ENCODE results near the gene MKLN1. TPM values are rescaled to one million over a fixed set of nuclear protein-coding genes. Genes with fewer than 3 reads are reported as not detected.
"Not testable (repeated sequence)": the region's sequence is repeated elsewhere in the genome, so short reads cannot be mapped to it uniquely, and the experiment has no call there.

MKLN1 gene
- total and polyA plus RNA-seq, 2 donors (not counting 1 experiment from before 2014, with no cell fraction given): 8.5 to 68.4 TPM

DNA sequence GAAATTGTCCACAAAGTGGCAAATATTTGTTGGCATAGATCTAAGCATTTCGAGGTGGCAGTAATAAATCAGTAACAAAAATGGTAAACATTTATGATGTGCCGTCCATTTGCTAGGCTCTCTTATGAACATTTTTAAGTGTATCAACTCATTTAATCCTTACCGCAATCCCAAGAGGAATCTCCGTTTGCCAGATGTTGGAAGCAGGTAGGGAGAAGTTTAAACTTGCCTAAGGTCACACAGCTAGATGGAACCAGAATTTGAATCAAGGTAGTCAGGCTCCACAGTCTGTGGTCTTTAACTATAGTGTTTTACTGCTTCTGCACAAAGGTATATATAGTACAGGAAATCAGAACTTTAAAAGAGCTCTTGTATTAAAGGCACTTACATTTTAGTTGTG lies 2.6 kb downstream of the MKLN1 start:
- Histone ChIP-seq H3K4me1 (ENCODE audit: control insufficient read depth in 2 of 2, insufficient read depth in 2 of 2, low read length in 2 of 2) (peaks cover 26 to 29% of the 10 kb centered on the region in 2 donors), H3K27ac (ENCODE audit: low read length in 2 of 2) (peak overlapping the region in 1 of 2 donors; percentile 91), H3K79me2 (ENCODE audit: control insufficient read depth, insufficient read depth, low read length) (peaks cover 93% of the 10 kb centered on the region), H2AFZ (ENCODE audit: insufficient read depth, low read depth, low read length, poor library complexity, severe bottlenecking) (no peak overlapping the region), H3K4me2 (replicated peaks; ENCODE audit: low read depth, low read length, poor library complexity, severe bottlenecking) (peak overlapping the region; percentile 82), H3K36me3 (replicated peaks in 1 of 2; ENCODE audit: control extremely low read depth in 1 of 2, control insufficient read depth in 1 of 2, extremely low read depth in 1 of 2, insufficient read depth in 2 of 2, low read length in 1 of 2) (no peaks in the 10 kb centered on the region), H3K9me3 (ENCODE audit: control extremely low read depth in 1 of 3, control insufficient read depth in 2 of 3, insufficient read depth in 1 of 3, low read length in 2 of 3) (no peaks in the 10 kb centered on the region), H3K27me3 (replicated peaks in 1 of 4; ENCODE audit: control extremely low read depth in 1 of 4, control insufficient read depth in 3 of 4, insufficient read depth in 4 of 4, low read length in 3 of 4) (no peaks in the 10 kb centered on the region), H3K4me3 (ENCODE audit: control extremely low read depth in 1 of 5, extremely low read depth in 1 of 5, insufficient read depth in 1 of 5, low read depth in 2 of 5, low read length in 4 of 5) (no peak overlapping the region), H4K20me1 (ENCODE audit: control insufficient read depth, insufficient read depth, low read length, poor library complexity, severe bottlenecking) (no peaks in the 10 kb centered on the region), H3K9ac (ENCODE audit: low read length) (no peak overlapping the region)
- WGBS (ENCODE audit: insufficient coverage): no CpG with 5 or more reads among the region's 4 CpGs
- CTCF ChIA-PET: interaction anchor here (0.9 kb wide), 1 partner anchor 18 kb away, joined by 3 read pairs; no protein-coding TSS in a partner anchor
- intact Hi-C loops (cut with micrococcal nuclease): no loop called here
- TF ChIP-seq EZH2 (IDR thresholded peaks at IDR 0.05; ENCODE audit: borderline replicate concordance, insufficient read depth, low read depth, low read length, poor library complexity, severe bottlenecking): no peak
- TF ChIP-seq, protein P1, sequence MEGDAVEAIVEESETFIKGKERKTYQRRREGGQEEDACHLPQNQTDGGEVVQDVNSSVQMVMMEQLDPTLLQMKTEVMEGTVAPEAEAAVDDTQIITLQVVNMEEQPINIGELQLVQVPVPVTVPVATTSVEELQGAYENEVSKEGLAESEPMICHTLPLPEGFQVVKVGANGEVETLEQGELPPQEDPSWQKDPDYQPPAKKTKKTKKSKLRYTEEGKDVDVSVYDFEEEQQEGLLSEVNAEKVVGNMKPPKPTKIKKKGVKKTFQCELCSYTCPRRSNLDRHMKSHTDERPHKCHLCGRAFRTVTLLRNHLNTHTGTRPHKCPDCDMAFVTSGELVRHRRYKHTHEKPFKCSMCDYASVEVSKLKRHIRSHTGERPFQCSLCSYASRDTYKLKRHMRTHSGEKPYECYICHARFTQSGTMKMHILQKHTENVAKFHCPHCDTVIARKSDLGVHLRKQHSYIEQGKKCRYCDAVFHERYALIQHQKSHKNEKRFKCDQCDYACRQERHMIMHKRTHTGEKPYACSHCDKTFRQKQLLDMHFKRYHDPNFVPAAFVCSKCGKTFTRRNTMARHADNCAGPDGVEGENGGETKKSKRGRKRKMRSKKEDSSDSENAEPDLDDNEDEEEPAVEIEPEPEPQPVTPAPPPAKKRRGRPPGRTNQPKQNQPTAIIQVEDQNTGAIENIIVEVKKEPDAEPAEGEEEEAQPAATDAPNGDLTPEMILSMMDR (IDR thresholded peaks at IDR 0.05): no peak
- POLR2A ChIA-PET: no interaction called here
- no peaks in the 10 kb centered on the region for H3K27me3 Mint-ChIP-seq
- H3K4me1 Mint-ChIP-seq: peaks cover 57% of the 10 kb centered on the region
- peak overlapping the region; percentile 66 for H3K4me3 Mint-ChIP-seq
- H3K9me3 Mint-ChIP-seq (ENCODE audit: insufficient read depth): no peaks in the 10 kb centered on the region
- ATAC-seq (ENCODE audit: low read depth) (no peak), DNase-seq (no peak)
- peak overlapping the region; percentile 47 for H3K27ac Mint-ChIP-seq

DNA sequence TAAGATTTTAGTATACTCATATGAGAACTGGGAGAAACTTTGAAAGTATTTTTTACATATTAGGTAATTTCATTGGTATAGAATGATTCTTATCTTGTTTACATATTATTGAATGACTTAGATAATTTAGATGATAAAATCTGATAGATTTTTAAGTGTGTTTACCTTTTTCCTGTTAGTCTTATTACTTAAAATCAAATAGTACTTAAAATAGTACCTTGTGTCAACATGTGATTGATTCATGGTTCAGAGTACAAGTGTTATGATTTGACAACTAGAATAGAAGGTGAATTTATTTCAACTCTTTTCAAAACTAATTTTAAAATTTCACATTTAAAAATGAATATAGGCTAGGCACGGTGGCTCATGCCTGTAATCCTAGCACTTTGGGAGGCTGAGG lies 4.1 kb downstream of the MKLN1 start:
- intact Hi-C loops (cut with micrococcal nuclease): no loop called here
- ATAC-seq (ENCODE audit: low read depth): no peak

DNA sequence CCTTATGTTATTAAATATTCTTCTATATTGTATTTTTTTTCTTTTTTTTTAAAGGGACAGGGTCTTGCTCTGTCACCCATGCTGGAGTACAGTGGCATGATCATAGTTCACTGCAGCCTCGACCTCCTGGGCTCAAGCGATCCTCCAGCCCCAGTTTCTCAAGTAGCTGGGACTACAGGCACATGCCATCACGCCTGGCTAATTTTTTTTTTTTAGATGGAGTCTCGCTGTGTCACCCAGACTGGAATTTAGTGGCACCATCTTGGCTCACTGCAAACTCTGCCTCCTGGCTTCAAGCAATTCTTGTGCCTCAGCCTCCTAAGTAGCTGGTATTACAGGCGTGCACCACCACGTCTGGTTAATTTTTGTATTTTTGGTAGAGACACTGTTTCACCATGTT lies 5.1 kb downstream of the MKLN1 start:
- ATAC-seq (ENCODE audit: low read depth); H4K20me1 ChIP-seq (ENCODE audit: control insufficient read depth, insufficient read depth, low read length, poor library complexity, severe bottlenecking); H3K4me3 Mint-ChIP-seq; H2AFZ ChIP-seq (ENCODE audit: insufficient read depth, low read depth, low read length, poor library complexity, severe bottlenecking); DNase-seq; H3K9ac ChIP-seq (ENCODE audit: low read length); H3K27ac ChIP-seq (ENCODE audit: low read length in 2 of 2); H3K36me3 ChIP-seq (replicated peaks in 1 of 2; ENCODE audit: control extremely low read depth in 1 of 2, control insufficient read depth in 1 of 2, extremely low read depth in 1 of 2, insufficient read depth in 2 of 2, low read length in 1 of 2); intact Hi-C loops (cut with micrococcal nuclease); H3K27me3 ChIP-seq (replicated peaks in 1 of 4; ENCODE audit: control extremely low read depth in 1 of 4, control insufficient read depth in 3 of 4, insufficient read depth in 4 of 4, low read length in 3 of 4); H3K27ac Mint-ChIP-seq; H3K27me3 Mint-ChIP-seq; H3K9me3 Mint-ChIP-seq (ENCODE audit: insufficient read depth); H3K4me2 ChIP-seq (replicated peaks; ENCODE audit: low read depth, low read length, poor library complexity, severe bottlenecking); H3K4me3 ChIP-seq (ENCODE audit: control extremely low read depth in 1 of 5, extremely low read depth in 1 of 5, insufficient read depth in 1 of 5, low read depth in 2 of 5, low read length in 4 of 5): not testable (repeated sequence)
- Histone ChIP-seq H3K79me2 (ENCODE audit: control insufficient read depth, insufficient read depth, low read length) (peaks cover 91% of the 10 kb centered on the region), H3K4me1 (ENCODE audit: control insufficient read depth in 2 of 2, insufficient read depth in 2 of 2, low read length in 2 of 2) (peaks cover 18 to 21% of the 10 kb centered on the region in 2 donors), H3K9me3 (ENCODE audit: control extremely low read depth in 1 of 3, control insufficient read depth in 2 of 3, insufficient read depth in 1 of 3, low read length in 2 of 3) (peaks cover 0 to 13% (median 9%) of the 10 kb centered on the region in 3 donors)
- ChIA-PET CTCF (interaction anchor here (0.6 kb wide), 1 partner anchor 277 kb away, joined by 3 read pairs; no protein-coding TSS in a partner anchor), POLR2A (interaction anchor here (0.7 kb wide), 1 partner anchor 61 kb away, joined by 3 read pairs; no protein-coding TSS in a partner anchor)
- peaks cover 42% of the 10 kb centered on the region for H3K4me1 Mint-ChIP-seq
- WGBS (ENCODE audit: insufficient coverage): 96% methylated on average over 5 of the region's 6 CpGs

More for the DNA sequence above, 4.1 kb downstream of the MKLN1 start:
- H3K4me1 Mint-ChIP-seq: peaks cover 49% of the 10 kb centered on the region
- ChIA-PET POLR2A (no interaction called here), CTCF (no interaction called here)
- Histone ChIP-seq H3K9ac (ENCODE audit: low read length) (no peak overlapping the region), H4K20me1 (ENCODE audit: control insufficient read depth, insufficient read depth, low read length, poor library complexity, severe bottlenecking) (no peaks in the 10 kb centered on the region), H2AFZ (ENCODE audit: insufficient read depth, low read depth, low read length, poor library complexity, severe bottlenecking) (no peak overlapping the region), H3K36me3 (replicated peaks in 1 of 2; ENCODE audit: control extremely low read depth in 1 of 2, control insufficient read depth in 1 of 2, extremely low read depth in 1 of 2, insufficient read depth in 2 of 2, low read length in 1 of 2) (no peaks in the 10 kb centered on the region), H3K79me2 (ENCODE audit: control insufficient read depth, insufficient read depth, low read length) (peaks cover 93% of the 10 kb centered on the region), H3K27ac (ENCODE audit: low read length in 2 of 2) (no peak overlapping the region), H3K27me3 (replicated peaks in 1 of 4; ENCODE audit: control extremely low read depth in 1 of 4, control insufficient read depth in 3 of 4, insufficient read depth in 4 of 4, low read length in 3 of 4) (no peaks in the 10 kb centered on the region), H3K4me2 (replicated peaks; ENCODE audit: low read depth, low read length, poor library complexity, severe bottlenecking) (no peak overlapping the region), H3K4me3 (ENCODE audit: control extremely low read depth in 1 of 5, extremely low read depth in 1 of 5, insufficient read depth in 1 of 5, low read depth in 2 of 5, low read length in 4 of 5) (no peak overlapping the region), H3K4me1 (ENCODE audit: control insufficient read depth in 2 of 2, insufficient read depth in 2 of 2, low read length in 2 of 2) (peaks cover 23 to 25% of the 10 kb centered on the region in 2 donors), H3K9me3 (ENCODE audit: control extremely low read depth in 1 of 3, control insufficient read depth in 2 of 3, insufficient read depth in 1 of 3, low read length in 2 of 3) (peaks cover 0 to 9% (median 6%) of the 10 kb centered on the region in 3 donors)
- H3K27ac Mint-ChIP-seq: no peak overlapping the region
- H3K27me3 Mint-ChIP-seq: no peaks in the 10 kb centered on the region
- WGBS (ENCODE audit: insufficient coverage): no CpG with 5 or more reads among the region's 1 CpG
- H3K9me3 Mint-ChIP-seq (ENCODE audit: insufficient read depth): peaks cover 4% of the 10 kb centered on the region
- no peak for TF ChIP-seq EZH2 (IDR thresholded peaks at IDR 0.05; ENCODE audit: borderline replicate concordance, insufficient read depth, low read depth, low read length, poor library complexity, severe bottlenecking)
- TF ChIP-seq, protein P1 (IDR thresholded peaks at IDR 0.05): no peak
- no peak for DNase-seq
- no peak overlapping the region for H3K4me3 Mint-ChIP-seq

Data from B cell (primary cell).